Neuronal stem cell (in vitro differentiated cells): Measurements from ENCODE around the gene RPL39. TPM values are rescaled to one million over a fixed set of nuclear protein-coding genes. Genes with fewer than 3 reads are reported as not detected.
"Not testable (repeated sequence)": the region's sequence is repeated elsewhere in the genome, so short reads cannot be mapped to it uniquely, and the experiment has no call there.

Experiments
- DNase-seq: peaks from one replicate; pipeline ENCODE4 v3.0.0-alpha.2; 2013; ENCODE audit warnings: low spot score
- H2AFZ ChIP-seq: one replicate; pipeline ENCODE4 v1.6.1; 2013; ENCODE audit warnings: mild to moderate bottlenecking, low read length, inconsistent platforms
- H2AK5ac ChIP-seq: 2 replicates; pipeline ENCODE4 v1.6.1; 2013; ENCODE audit warnings: low read depth, mild to moderate bottlenecking, inconsistent platforms, low read length, moderate library complexity, mixed read lengths
- H2BK120ac ChIP-seq: 2 replicates; pipeline ENCODE4 v1.6.1; 2013; ENCODE audit warnings: low read depth, mild to moderate bottlenecking, inconsistent platforms, low read length, moderate library complexity, mixed read lengths
- H2BK12ac ChIP-seq: one replicate; pipeline ENCODE4 v1.6.1; 2013; ENCODE audit warnings: low read length, inconsistent platforms
- H2BK15ac ChIP-seq: 2 replicates; pipeline ENCODE4 v1.6.1; 2013; ENCODE audit warnings: mild to moderate bottlenecking, low read length, inconsistent platforms, mixed read lengths
- H2BK5ac ChIP-seq: one replicate; pipeline ENCODE4 v1.6.1; 2013; ENCODE audit warnings: inconsistent platforms, mild to moderate bottlenecking, low read length, moderate library complexity
- H3K14ac ChIP-seq: one replicate; pipeline ENCODE4 v1.6.1; 2013; ENCODE audit warnings: low read length, inconsistent platforms
- H3K18ac ChIP-seq: 2 replicates; pipeline ENCODE4 v1.6.1; 2013; ENCODE audit warnings: low read length, inconsistent platforms
- H3K23ac ChIP-seq: 2 replicates; pipeline ENCODE4 v1.6.1; 2013; ENCODE audit warnings: low read depth, mild to moderate bottlenecking, mixed read lengths, low read length, inconsistent platforms; ENCODE audit not compliant: poor library complexity
- H3K27ac ChIP-seq: replicated peaks from 3 replicates; pipeline ENCODE4 v1.5.1; 2013; ENCODE audit warnings: low read length, inconsistent platforms
- H3K27me3 ChIP-seq, 3 experiments: 2 replicates each; pipeline ENCODE4 v1.6.1; 2013; ENCODE audit warnings: low read length in 3 of 3, mild to moderate bottlenecking in 2 of 3, inconsistent platforms in 1 of 3, low read depth in 1 of 3, mixed read lengths in 1 of 3, moderate library complexity in 1 of 3; ENCODE audit not compliant: control insufficient read depth in 3 of 3, insufficient read depth in 3 of 3
- H3K36me3 ChIP-seq, 2 donors: replicated peaks in 1 of 2; 2 replicates each; pipeline ENCODE4 v1.6.1; 2013; ENCODE audit warnings: low read length in 2 of 2; ENCODE audit not compliant: control insufficient read depth in 2 of 2, insufficient read depth in 2 of 2
- H3K4ac ChIP-seq: 2 replicates; pipeline ENCODE4 v1.6.1; 2013; ENCODE audit warnings: inconsistent platforms, mild to moderate bottlenecking, low read length, moderate library complexity
- H3K4me1 ChIP-seq, 2 donors: 1 replicate in 1 of 2; 2 replicates in 1 of 2; pipeline ENCODE4 v1.6.1; 2013; ENCODE audit warnings: low read length in 2 of 2, low read depth in 1 of 2; ENCODE audit not compliant: control insufficient read depth in 2 of 2, insufficient read depth in 1 of 2
- H3K4me2 ChIP-seq: one replicate; pipeline ENCODE4 v1.6.1; 2013; ENCODE audit warnings: mild to moderate bottlenecking, low read length, inconsistent platforms; ENCODE audit not compliant: insufficient read depth, poor library complexity, severe bottlenecking
- H3K4me3 ChIP-seq, 2 donors: 2 replicates each; pipeline ENCODE4 v1.5.1; 2013; ENCODE audit warnings: low read length in 2 of 2, mild to moderate bottlenecking in 2 of 2, inconsistent platforms in 1 of 2, moderate library complexity in 1 of 2
- H3K79me1 ChIP-seq: one replicate; pipeline ENCODE4 v1.6.1; 2013; ENCODE audit warnings: low read depth, mild to moderate bottlenecking, inconsistent platforms, low read length, moderate library complexity
- H3K9ac ChIP-seq: one replicate; pipeline ENCODE4 v1.6.1; 2013; ENCODE audit warnings: mild to moderate bottlenecking, low read depth, low read length, inconsistent platforms; ENCODE audit not compliant: poor library complexity
- H3K9me3 ChIP-seq, 2 donors: replicated peaks in 1 of 2; 2 replicates each; pipeline versions ENCODE3 to v1.6.1; 2013; ENCODE audit warnings: low read length in 2 of 2, mild to moderate bottlenecking in 2 of 2, inconsistent platforms in 1 of 2, low read depth in 1 of 2, mixed read lengths in 1 of 2, moderate library complexity in 1 of 2; ENCODE audit not compliant: control insufficient read depth in 2 of 2, insufficient read depth in 1 of 2
- H4K8ac ChIP-seq: one replicate; pipeline ENCODE4 v1.6.1; 2013; ENCODE audit warnings: low read depth, mild to moderate bottlenecking, inconsistent platforms, low read length, moderate library complexity
- H4K91ac ChIP-seq: one replicate; pipeline ENCODE4 v1.6.1; 2013; ENCODE audit warnings: low read length, low read depth, mild to moderate bottlenecking, inconsistent platforms; ENCODE audit not compliant: poor library complexity
- WGBS, 2 donors: extraction: QIAGEN DNeasy Blood & Tissue Kit; methylation state at CpG; one replicate each; pipeline ENCODE4 v1.1.7; 2013; ENCODE audit warnings: missing lambda C conversion rate in 2 of 2, mixed read lengths in 1 of 2; ENCODE audit not compliant: insufficient read length in 2 of 2, insufficient replicate concordance in 1 of 2; ENCODE audit errors: extremely low coverage in 2 of 2; 5-methylcytosine and 5-hydroxymethylcytosine counted together
- small RNA-seq: library from polyadenylated mRNA; stranded (forward); fragments of <200 nt; extraction: miRNeasy Mini kit (QIAGEN cat#:217004); gene quantifications from one replicate; pipeline ENCODE3, GENCODE V24; 2013; ENCODE audit not compliant: insufficient read depth

RPL39 gene

GRCh38 chrX:119750131-119750530, 41.3 kb downstream of the RPL39 start:
- not testable (repeated sequence) for H2AFZ ChIP-seq, H3K27me3 ChIP-seq, H4K91ac ChIP-seq, H3K9me3 ChIP-seq, DNase-seq, H3K79me1 ChIP-seq, H4K8ac ChIP-seq, H3K36me3 ChIP-seq, H3K4me2 ChIP-seq, H3K18ac ChIP-seq, H3K4me3 ChIP-seq, H3K14ac ChIP-seq, H3K23ac ChIP-seq, H3K4me1 ChIP-seq, H2BK120ac ChIP-seq, H2BK5ac ChIP-seq, H3K9ac ChIP-seq, H2BK15ac ChIP-seq, H3K4ac ChIP-seq, H2AK5ac ChIP-seq, H3K27ac ChIP-seq, H2BK12ac ChIP-seq
- WGBS, 2 donors, result no CpG with 5 or more reads among the region's 9 CpGs

GRCh38 chrX:119745283-119745848, 46.1 kb downstream of the RPL39 start:
- DNase-seq, result no peak
- Histone ChIP-seq H3K4me3 (no peak overlapping the region), H2BK12ac (no peak overlapping the region), H4K8ac (no peak overlapping the region), H3K79me1 (no peaks in the 10 kb centered on the region), H3K14ac (no peak overlapping the region), H2AFZ (no peak overlapping the region), H3K4me2 (no peak overlapping the region), H3K27ac (no peak overlapping the region), H2BK5ac (no peak overlapping the region), H2AK5ac (no peak overlapping the region), H3K27me3 (no peaks in the 10 kb centered on the region), H4K91ac (no peak overlapping the region), H3K4ac (no peak overlapping the region), H3K4me1 (no peaks in the 10 kb centered on the region), H3K9ac (no peak overlapping the region), H3K36me3 (no peaks in the 10 kb centered on the region), H3K18ac (no peak overlapping the region), H3K23ac (no peak overlapping the region), H3K9me3 (no peaks in the 10 kb centered on the region), H2BK120ac (no peak overlapping the region), H2BK15ac (no peak overlapping the region)
- WGBS, 2 donors, result no CpG with 5 or more reads among the region's 4 CpGs

- Histone ChIP-seq H4K8ac (no peak overlapping the region), H3K4ac (no peak overlapping the region), H3K9me3 (no peaks in the 10 kb centered on the region), H2BK12ac (no peak overlapping the region), H3K18ac (no peak overlapping the region), H3K27me3 (no peaks in the 10 kb centered on the region), H3K4me2 (no peak overlapping the region), H3K27ac (no peak overlapping the region), H3K79me1 (no peaks in the 10 kb centered on the region), H3K9ac (no peak overlapping the region), H3K23ac (no peak overlapping the region), H3K14ac (no peak overlapping the region), H2BK120ac (no peak overlapping the region), H2BK15ac (no peak overlapping the region), H3K4me3 (no peak overlapping the region), H4K91ac (no peak overlapping the region), H2AFZ (no peak overlapping the region), H3K36me3 (no peaks in the 10 kb centered on the region), H2BK5ac (no peak overlapping the region), H3K4me1 (no peaks in the 10 kb centered on the region), H2AK5ac (no peak overlapping the region)
- WGBS, 2 donors, result no CpG with 5 or more reads among the region's 5 CpGs
- DNase-seq, result no peak
Measured at GRCh38 chrX:119738742-119739141, 52.7 kb downstream of the RPL39 start.

Small RNA genes lying within 50 kb of the gene (small RNA-seq; reads per million reads assigned to genes)
- not detected for gene SNORA69
